Midbrain (tissue), 1 donor: ENCODE data around the gene SLC6A9.

Source experiments
- DNase-seq: peaks from one replicate; lab custom pipeline; 2025; lab: John Stamatoyannopoulos, UW

Gene SLC6A9

GRCh38 chr1:43983253-43983899, 47.9 kb downstream of the SLC6A9 start:
- no peak for DNase-seq

- no peak for DNase-seq
Observed at GRCh38 chr1:43982808-43983207, 48.5 kb downstream of the SLC6A9 start.

GRCh38 chr1:43982241-43982640, 49.0 kb downstream of the SLC6A9 start:
- DNase-seq, result no peak

- DNase-seq, result no peak
Observed at GRCh38 chr1:43981636-43982035, 49.6 kb downstream of the SLC6A9 start.

- no peak for DNase-seq
Observed at GRCh38 chr1:43981135-43981491, 50.1 kb downstream of the SLC6A9 start.

GRCh38 chr1:43980255-43981134, 50.8 kb downstream of the SLC6A9 start:
- DNase-seq, result no peak

GRCh38 chr1:43979528-43980254, 51.6 kb downstream of the SLC6A9 start:
- no peak for DNase-seq

GRCh38 chr1:43979261-43979527, 52.1 kb downstream of the SLC6A9 start:
- DNase-seq, result no peak

GRCh38 chr1:43978551-43979260, 52.6 kb downstream of the SLC6A9 start, which contains the start of gene B4GALT2:
TSS of gene B4GALT2 (plus strand) at chr1:43979210. CDS start at chr1:43981161, 1,951 bp downstream.
- peak; percentile 22 for DNase-seq

- DNase-seq, result no peak
Observed at GRCh38 chr1:43978264-43978550, 53.1 kb downstream of the SLC6A9 start.

- no peak for DNase-seq
Observed at GRCh38 chr1:43977376-43978263, 53.6 kb downstream of the SLC6A9 start.

GRCh38 chr1:43976890-43977289, 54.4 kb downstream of the SLC6A9 start:
- no peak for DNase-seq

- no peak for DNase-seq
Observed at GRCh38 chr1:43976045-43976444, 55.2 kb downstream of the SLC6A9 start.

- peak; percentile 30 for DNase-seq
Observed at GRCh38 chr1:43975249-43975961, 55.9 kb downstream of the SLC6A9 start.

- DNase-seq, result peak; percentile 98
Observed at GRCh38 chr1:43974443-43975248, 56.6 kb downstream of the SLC6A9 start, which contains the start of gene ATP6V0B. TSS of gene ATP6V0B (plus strand) at chr1:43974960. CDS start at chr1:43975041, 81 bp downstream.

GRCh38 chr1:43973981-43974442, 57.2 kb downstream of the SLC6A9 start:
- no peak for DNase-seq

GRCh38 chr1:43971336-43971980, 59.8 kb downstream of the SLC6A9 start:
- DNase-seq, result no peak

GRCh38 chr1:43970911-43971310, 60.4 kb downstream of the SLC6A9 start:
- no peak for DNase-seq

- DNase-seq, result no peak
Observed at GRCh38 chr1:43970502-43970901, 60.8 kb downstream of the SLC6A9 start.
